ENCODE measurements around the gene ROR2.
"Not testable (repeated sequence)": the region's sequence is repeated elsewhere in the genome, so short reads cannot be mapped to it uniquely, and the experiment has no call there.

The ROR2 gene

DNA sequence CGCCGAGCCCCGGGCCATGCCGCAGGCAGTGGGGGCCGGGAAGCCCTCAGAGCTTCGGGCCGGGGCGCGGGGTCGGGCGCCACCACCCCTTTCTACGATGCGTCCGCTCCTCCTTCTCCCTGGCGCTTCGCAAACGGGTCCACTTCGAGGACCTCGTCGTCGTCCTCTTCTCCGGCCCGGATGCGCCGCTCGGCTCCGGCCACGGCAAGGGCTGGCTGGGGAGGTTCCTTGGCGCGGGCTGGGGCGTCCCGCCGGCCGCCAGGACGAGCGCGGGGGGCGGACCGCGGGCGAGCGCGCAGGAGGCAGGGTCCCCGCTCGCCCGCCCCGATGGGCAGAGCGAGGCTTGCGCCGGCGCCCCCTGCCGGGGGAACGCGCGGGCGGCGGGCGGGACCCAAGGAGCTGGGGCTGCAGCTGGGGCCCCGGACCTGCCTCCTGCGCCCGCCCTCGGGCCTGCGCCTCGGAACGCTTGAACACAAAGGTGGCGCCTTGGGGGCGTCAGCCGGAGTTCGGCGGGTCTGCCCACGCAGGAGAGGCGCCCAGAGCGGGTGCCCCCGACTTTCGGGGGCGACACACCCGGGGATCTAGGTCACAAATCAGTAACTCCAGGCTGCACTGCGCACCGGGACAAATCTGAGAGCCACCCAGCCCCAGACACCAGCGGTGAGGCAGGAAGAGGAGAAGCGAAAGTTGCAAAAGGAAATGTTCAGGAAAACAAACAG is at the start of gene ROR2:
Gene ROR2, minus strand, starts transcription at position 283 of the 719 bp plus-strand sequence.
- DNase-seq = peak; percentile 8 to 51

GRCh38 chr9:91995000-91995655 is 45.1 kb upstream of the ROR2 start:
- DNase-seq = no peak

GRCh38 chr9:91994422-91994821 is 44.4 kb upstream of the ROR2 start:
- DNase-seq = no peak

GRCh38 chr9:91992461-91993041 is 42.5 kb upstream of the ROR2 start:
- no peak for DNase-seq

DNA sequence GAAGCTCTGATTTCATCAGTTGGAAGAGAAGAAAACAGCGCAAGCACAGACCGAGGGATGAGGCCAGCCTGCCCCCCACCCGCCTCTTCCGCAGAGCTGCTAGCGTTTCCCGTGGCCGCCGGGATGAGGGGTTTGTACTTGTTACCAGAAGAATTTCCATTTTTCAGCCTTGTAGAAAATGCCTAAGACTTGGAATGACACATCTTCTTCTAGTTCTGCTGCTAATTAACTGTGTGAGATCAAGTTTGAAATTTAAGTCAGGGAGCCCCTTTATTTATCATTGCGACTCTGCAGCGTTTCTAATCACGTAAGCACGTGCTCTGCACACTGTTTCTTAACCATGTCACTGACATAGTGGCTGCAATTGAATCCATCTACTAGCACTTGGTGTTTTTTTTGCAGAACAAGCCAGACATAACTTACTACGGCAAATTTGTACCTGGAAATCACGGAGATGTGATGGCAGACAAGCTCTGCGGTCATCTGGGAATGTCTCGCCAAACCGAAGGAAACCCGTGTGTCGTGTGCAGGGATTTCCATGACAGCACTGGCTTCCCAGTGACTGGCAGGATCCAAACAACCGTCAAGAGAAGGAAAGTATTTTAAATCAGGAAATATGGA is 41.8 kb upstream of the ROR2 start:
- no peak for DNase-seq

GRCh38 chr9:91986248-91986647 is 36.2 kb upstream of the ROR2 start:
- DNase-seq = no peak

- DNase-seq = no peak
Measured at GRCh38 chr9:91985692-91986091, 35.7 kb upstream of the ROR2 start.

- no peak for DNase-seq
Measured at GRCh38 chr9:91978740-91979414, 28.8 kb upstream of the ROR2 start.

GRCh38 chr9:91975254-91975653 is 25.2 kb upstream of the ROR2 start:
- DNase-seq = not testable (repeated sequence)

DNA sequence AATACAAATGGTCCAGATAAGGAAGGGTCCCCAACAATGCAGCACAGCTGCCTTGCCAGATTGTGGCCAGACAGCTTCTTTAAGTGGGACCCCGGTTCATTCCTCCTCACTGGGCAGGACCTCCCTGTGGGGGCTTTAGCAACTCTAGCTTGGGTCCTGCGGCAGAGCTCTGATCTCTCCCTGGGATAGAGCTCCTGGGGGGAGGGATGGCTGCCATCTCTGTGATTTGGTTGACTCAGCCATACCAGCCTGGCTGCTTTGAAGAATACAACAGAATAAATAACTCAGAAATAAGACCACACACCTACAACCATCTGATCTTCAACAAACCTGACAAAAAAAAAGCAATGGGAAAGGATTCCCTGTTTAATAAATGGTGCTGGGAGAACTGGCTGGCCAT is 22.7 kb upstream of the ROR2 start:
- DNase-seq = no peak

DNA sequence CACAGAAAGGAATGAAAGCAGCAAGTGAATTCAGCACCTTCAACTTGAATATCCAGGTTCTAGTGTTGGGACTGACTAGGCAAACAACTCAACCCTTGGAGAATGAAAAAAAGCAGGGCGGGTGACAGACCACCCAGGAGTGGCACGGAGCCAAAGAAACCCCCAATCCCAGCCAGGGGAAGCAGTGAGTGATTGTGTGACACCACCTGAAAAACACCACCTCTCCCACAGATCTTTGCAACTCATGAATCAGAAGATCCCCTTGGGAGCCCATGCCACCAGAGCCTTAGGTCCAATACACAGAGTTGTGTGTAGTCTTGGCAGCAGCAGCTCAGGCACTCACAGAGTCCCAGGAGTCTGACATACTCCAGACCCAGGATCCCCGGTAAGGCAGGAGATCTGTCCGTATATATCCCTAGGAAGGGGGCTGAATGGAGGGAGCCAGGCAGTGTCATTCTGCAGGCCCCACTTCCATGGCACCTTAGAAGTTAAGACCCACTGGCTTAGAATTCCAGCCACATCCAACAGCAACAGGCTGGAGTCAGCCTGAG is 22.1 kb upstream of the ROR2 start:
- DNase-seq = no peak

DNA sequence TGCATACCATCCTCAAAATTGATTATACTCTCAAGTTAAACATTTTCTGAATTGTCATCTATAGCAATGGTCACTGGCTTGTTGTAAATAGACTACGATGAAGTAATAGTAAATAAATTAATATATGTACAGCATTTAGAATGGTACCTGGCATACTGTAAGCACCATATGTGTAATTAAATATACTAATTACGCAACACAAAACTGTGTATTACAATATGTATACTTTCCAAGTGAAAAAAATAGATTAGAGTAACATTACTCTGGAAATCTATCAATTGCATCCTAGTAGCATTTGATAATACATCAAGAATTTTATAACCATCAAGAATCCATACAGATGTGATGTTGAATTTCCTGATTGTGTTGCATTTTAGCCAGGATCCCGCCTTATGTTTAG is 17.2 kb upstream of the ROR2 start:
- no peak for DNase-seq

- DNase-seq = no peak
Measured at GRCh38 chr9:91966503-91966902, 16.5 kb upstream of the ROR2 start.

DNA sequence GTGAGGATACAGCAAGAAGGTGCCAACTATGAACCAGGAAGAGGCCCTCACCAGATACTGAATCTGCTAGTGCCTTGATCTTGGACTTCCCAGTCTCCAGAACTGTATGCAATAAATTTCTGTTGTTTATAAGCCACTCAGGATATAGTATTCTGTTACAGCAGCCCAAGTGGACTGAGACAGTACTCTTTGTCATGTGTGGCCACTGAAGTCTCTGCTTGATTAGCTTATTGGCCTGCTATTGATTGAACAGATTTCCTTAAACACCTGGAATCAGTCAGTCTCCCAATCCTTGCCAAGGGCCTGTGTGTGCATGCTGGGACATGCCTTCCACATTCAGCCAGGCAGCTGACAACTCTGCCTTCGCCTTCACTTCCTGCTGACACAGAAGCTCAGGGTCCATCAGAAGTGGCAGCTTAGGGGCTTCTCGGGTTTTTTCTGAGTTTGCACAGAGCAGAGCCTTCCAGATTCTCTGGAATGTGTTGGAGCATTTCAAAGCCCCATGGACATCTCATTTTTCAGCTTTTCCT is 13.7 kb upstream of the ROR2 start:
- DNase-seq = no peak

DNA sequence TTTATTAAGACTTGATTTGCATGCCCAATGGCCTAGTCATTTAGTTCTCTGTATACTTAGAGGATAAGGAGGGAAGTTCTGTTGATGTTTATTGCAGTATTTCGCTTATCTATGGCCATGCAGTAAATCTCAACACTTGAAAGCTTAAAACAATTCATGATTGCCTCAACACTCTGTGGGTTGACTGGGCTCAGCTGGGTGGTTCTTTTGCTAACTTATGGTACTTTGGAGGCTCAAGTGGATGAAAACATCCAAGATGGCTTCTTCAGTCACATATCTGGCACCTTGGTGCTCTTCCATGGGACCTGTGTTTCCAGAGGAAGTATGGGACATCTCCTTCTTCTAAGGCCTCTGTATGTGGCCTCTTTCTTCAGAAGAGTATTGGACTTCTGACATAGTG is 10.3 kb upstream of the ROR2 start:
- DNase-seq = no peak

GRCh38 chr9:91958174-91958573 is 8.1 kb upstream of the ROR2 start:
- DNase-seq = no peak

DNA sequence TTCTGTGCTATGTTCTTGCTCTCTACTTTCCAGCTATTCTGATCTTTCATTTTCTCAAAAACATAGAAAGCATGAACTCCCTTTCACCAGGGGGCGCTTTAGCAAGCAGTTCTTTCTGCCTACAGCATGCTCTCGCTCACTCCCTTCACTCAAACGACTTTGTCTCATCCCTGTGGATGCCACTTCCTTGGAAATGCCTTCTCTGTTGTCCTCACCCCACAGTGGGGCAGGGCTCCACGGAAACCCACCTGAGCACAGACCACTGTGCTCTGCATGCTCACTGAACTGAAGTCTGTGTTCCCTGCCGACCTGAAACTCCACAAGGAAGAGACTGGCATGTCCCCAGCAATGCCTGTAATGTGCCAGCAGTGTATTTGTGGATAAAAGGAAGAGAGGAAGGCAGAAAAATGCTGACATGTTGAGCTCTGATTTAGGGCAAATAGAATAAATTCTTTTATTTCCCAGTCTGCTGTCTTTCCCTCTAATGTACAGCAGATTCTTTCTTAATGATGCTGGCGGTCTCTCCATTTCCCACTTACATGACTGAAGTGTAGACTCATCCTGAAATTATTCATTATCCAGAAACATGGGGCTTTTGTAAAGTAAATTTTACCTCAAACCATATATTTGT is 4.9 kb upstream of the ROR2 start:
- no peak for DNase-seq

- no peak for DNase-seq
Measured at GRCh38 chr9:91953718-91954117, 3.7 kb upstream of the ROR2 start.

DNA sequence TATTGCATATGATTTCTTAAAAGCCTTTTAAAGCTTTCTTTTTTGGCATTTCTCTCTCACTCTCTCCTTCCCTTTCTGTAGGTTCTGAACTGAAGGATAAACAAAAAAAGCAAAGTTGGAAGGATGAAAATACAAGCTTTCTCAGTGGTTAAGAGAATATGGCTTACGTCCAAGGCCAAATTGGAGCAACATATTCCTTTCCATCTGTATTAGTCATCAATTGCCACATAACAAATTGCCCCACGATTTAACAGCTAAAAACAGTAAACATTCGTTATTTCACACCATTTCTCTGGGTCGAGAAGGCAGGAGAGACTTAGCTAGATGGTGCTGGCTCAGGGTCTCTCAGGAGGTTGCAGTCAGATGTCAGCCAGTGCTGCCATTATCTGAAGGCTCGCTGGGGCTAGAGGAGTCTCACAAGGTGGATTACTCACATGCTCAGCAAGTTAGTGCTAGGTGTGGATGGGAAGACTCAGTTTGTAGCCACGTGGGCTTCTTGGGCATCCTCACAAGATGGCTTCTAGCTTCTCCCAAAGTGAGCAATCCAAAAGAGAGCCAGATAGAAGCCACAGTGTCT is 2.0 kb upstream of the ROR2 start:
- no peak for DNase-seq

DNA sequence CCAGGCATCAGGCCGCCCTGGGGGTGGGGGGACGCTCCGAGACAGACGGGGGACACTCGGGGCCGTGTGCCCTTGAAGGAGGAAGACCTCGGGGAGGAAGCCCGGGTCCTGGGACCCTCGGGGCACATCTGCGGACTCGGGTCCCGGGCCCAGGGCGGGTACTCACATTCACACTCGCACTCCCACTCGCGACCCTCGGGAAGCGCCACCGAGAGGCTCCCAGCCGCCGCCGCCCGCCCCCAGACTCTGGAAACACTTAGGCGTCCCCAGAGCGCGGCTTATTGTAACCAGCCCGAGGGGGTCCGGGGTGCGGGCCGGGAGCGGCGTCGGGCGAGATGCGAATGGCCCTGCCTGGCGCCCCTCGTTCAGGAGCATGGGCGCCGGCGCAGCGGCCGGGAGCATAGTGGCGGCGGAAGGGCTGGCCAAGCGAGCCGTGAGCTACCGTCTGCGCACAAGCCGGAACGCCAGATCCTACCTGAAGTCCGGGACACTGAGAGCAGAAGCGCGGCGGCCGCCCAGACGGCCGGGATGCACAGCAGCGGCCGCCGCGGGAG is 559 bp downstream of the ROR2 start:
- DNase-seq = no peak

DNA sequence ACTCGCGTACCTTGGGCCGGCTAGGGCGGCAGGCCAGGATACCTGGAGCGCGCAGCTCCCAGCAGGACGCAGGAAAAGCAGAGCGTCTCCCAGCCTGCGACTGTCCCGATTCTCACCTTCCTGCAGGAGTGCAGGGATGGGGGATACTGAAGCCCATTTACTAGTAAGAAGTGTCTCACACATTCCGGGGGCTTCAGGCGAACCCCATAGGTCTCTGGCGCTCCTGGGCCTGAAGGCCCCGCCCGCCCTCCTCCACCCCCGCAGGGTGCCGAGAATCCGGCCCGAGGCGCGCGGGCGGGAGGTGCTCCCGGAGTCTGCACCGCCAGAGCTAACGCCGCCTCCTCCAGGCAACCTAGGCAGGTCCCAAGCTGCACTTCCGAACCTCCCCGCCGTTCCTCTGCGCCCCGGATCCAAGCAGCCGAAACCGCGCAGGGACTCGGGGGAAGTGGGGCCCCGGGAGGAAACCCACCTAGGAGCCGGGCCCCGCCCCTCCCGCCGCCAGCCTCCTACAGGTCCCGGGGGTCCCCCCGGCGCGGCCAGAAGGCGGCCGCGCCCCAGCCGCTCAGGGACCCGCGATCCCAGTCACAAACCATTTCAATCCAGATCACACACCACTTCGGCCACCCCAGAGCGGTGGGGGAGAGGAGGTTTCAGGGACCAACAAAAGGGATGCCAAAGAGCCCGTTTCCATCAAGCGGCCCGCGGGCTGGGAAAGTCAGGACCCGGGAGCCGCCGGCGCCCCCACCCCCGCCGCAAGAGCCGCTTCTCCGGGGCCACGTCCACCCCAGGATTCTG is 1.2 kb downstream of the ROR2 start:
- peak in 1 of 2 experiments; percentile 10 for DNase-seq
